Activated effector memory CD4-positive, alpha-beta T cell treated with anti-CD3 and anti-CD28 coated beads, Interleukin-2, amount 50 U/mL, for 16 hours (primary cell): ENCODE measurements around the gene FAM131A.
A peak's percentile ranks its signal among the peaks of the same experiment; 100 is the strongest.

Source experiments
- DNase-seq: peaks from one replicate; pipeline ENCODE4 v3.0.0-alpha.2; 2020

The FAM131A gene

DNA sequence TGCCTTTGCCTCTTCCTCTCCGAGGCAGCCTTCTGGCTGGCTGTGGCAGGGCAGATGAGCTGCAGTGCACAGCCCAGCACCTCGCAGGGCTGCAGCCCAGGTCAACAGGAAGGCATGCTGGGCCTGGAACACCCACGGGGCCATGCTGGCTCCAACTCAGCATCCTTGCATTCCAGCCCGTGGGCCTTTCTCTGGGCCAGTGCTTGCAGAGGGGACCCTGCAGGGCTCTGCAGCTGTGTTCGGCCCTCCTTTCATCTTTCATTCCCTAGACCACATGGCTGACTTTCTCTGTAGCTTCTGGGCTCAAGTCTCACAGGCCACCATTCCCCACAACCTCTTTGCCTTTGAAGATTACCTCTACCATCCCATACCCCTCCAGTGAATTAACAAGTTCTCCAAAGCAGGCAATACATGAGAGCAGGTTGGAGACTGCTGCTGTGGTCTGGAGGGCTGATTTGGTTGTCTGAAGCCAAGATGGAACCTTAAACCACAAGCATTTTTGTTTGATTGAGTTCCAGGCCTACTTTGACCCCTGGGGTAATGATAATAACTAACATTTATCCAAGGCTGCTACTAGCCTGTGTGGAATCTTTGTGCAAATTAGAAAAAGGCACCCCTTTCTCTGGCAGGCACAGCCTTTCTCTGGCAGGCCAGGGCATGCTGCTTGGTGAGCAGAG, 5.9 kb downstream of the FAM131A start:
- no peak for DNase-seq

DNA sequence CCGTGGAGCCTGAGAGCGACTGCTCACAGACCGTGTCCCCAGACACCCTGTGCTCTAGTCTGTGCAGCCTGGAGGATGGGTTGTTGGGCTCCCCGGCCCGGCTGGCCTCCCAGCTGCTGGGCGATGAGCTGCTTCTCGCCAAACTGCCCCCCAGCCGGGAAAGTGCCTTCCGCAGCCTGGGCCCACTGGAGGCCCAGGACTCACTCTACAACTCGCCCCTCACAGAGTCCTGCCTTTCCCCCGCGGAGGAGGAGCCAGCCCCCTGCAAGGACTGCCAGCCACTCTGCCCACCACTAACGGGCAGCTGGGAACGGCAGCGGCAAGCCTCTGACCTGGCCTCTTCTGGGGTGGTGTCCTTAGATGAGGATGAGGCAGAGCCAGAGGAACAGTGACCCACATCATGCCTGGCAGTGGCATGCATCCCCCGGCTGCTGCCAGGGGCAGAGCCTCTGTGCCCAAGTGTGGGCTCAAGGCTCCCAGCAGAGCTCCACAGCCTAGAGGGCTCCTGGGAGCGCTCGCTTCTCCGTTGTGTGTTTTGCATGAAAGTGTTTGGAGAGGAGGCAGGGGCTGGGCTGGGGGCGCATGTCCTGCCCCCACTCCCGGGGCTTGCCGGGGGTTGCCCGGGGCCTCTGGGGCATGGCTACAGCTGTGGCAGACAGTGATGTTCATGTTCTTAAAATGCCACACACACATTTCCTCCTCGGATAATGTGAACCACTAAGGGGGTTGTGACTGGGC, 7.3 kb downstream of the FAM131A start:
- no peak for DNase-seq

DNA sequence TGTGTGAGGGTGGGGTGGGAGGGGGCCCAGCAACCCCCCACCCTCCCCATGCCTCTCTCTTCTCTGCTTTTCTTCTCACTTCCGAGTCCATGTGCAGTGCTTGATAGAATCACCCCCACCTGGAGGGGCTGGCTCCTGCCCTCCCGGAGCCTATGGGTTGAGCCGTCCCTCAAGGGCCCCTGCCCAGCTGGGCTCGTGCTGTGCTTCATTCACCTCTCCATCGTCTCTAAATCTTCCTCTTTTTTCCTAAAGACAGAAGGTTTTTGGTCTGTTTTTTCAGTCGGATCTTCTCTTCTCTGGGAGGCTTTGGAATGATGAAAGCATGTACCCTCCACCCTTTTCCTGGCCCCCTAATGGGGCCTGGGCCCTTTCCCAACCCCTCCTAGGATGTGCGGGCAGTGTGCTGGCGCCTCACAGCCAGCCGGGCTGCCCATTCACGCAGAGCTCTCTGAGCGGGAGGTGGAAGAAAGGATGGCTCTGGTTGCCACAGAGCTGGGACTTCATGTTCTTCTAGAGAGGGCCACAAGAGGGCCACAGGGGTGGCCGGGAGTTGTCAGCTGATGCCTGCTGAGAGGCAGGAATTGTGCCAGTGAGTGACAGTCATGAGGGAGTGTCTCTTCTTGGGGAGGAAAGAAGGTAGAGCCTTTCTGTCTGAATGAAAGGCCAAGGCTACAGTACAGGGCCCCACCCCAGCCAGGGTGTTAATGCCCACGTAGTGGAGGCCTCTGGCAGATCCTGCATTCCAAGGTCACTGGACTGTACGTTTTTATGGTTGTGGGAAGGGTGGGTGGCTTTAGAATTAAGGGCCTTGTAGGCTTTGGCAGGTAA, 8.1 kb downstream of the FAM131A start:
- no peak for DNase-seq

DNA sequence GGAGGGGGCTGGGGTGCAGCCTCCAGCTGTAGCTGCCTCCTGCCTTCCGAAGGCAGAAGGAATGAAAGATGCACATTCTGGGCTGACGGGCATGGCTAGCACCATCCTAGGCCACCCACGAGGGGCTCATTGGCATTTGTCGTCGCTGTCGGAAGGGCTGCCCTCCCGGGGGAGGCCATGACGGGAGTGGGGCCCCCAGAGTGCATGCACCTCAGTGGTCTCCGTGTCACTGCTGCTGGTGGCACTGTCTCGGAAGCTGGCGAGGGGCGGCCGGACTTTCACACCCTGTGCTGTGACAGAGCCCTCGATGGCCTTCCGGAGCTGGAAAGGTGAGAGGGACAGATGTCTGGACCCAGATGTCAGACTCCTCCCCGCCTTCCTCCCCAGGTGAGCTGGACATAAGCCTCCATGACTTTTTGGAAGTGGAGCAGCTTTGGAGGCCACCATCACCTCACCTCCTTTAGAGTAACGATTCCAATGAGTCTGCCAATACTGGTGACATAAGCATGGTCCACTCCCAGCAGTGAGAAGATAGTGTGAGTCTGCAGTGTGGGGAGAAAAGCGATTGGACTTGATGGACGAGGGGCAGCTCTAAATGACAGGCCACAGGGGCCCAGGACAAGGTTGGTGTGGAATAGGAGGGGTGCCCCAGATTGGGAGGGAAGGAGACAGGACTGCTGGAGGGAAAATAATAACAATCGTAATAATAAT, 9.2 kb downstream of the FAM131A start:
- no peak for DNase-seq

DNA sequence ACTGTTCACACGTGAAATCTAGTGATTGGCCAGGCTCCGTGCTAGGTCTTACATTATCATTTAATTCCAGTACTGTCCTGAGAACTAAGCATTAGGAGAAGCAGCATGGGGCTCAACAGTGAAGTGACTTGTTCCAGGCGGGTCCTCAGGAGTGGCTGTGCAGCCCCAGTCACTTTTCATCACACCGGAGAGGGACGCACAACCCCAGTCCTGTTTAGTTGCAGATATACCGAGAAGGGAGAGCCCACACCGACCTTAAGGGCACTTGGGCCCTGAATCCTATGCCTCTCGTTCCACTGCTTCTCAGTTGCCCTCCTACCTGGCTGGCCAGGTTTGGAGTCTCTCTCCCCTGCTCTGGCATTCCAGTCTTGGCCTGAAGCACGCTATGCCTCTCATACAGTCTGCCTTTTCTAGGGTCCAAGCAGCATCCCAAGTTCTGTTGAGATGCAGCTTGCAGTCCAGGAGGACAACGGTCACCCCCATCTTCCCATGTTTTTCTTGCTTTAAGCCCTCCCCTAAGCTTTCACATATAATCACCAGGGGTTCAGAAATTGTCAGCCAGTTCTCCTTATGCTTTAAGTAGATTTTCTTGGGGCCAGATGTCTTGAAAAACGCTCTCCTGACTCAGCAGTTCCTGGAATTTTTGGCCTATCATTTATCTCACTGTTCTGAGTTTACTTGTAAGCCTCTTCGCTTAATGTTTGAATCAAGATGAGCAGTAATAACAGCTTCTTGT, 10.1 kb downstream of the FAM131A start:
- DNase-seq: no peak

DNA sequence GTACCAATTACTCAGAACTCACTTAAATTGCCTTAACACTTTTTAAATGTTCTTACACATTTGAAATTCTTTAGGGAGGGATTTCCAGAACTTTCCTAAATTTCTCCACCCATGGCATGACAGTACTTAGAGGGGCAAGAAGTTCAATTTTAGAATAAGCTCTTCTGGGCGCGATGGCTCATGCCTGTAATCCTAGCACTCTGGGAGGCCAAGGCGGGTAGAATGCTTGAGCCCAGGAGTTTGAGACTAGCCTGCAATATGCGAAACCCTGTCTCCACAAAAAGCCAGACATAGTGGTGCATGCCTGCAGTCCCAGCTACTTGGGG, 10.6 kb downstream of the FAM131A start:
- DNase-seq: no peak

DNA sequence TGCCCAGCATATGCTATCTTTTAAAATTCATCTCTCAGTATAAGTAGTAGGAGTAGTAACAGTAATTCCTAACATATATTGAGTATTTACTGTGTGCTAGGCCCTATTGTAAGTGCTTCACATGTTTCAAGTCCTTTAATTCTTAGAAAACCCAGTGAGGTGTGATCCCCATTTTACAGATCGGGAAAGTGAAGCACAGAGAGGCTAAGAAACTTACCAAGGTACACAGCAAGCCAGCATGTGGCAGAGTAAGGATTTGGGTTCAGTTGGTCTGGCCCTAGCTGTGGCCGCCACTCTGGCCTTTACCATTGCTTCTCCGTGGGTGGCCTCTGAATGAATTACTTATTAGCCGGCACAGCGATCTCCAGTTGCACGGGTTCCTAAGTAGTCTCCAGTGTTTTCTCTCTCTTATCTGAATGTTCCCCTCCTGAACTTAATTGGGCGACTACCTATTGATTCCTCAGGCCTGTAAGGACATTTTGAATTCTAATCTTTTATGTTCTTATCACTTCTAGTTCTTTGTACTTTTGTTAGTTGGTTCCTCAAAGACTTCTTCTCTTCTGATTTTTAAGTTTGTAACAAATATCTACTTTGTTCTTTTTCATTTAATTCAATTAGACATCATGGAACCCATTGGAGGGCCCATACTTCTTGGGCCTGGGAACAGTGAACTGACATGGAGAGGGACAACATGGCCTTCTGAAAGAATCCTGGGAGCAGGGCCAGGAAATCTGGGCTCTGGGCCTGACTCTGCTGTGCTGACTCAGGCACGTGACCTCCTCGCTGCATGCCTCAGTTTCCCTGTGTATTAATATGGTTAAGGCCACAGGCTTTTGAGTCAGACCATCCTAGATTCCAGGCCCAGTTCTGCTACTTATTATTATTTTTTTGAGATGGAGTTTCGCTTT, 12.4 kb downstream of the FAM131A start:
- no peak for DNase-seq

DNA sequence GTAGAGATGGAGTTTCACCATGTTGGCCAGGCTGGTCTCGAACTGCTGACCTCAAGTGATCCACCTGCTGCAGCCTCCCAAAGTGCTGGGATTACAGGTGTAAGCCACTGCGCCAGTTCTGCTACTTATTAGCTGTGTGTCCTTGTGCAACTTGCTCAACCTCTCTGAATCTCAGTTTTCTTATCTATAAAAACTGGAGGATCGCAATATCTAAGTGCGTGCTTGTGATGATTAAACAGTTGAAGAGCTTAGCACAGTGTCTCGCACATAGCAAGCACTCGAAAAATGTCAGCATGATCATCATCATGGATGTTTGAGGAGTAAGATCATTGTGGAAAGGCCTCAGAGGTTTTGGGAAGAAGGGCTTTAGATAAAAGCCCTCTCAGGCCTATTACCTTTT, 13.2 kb downstream of the FAM131A start:
- no peak for DNase-seq

DNA sequence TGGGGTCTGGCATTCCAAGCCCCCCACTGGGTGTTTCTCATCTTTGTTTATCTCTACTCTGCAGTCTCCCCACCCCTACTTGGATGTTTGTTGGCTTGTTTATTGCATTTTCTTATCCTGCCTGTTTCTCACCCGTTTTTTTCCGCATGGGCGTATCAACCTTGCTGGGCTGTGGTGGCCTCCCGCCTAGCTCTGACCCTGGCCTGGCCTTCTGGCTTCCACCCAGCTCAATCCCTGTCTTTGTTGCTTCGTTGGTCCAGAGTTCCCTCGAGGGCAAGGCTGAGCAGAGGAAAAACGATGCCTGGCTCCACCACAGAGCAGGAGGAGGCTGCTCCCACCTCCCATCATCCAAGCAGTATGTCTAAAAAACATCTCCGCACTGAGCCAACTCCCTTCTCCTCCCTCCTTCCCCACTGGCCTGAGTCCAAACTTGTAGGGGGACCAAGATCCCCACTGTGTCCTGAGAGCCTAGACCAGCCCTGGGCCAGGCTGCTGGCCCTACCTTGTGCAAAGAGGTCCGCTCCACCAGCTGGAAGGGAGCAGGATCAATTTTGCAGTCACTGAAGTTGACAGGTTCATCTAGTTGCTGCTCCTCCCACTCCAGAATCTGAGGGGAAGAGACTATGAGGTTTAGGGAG, 14.2 kb downstream of the FAM131A start:
- DNase-seq: no peak

DNA sequence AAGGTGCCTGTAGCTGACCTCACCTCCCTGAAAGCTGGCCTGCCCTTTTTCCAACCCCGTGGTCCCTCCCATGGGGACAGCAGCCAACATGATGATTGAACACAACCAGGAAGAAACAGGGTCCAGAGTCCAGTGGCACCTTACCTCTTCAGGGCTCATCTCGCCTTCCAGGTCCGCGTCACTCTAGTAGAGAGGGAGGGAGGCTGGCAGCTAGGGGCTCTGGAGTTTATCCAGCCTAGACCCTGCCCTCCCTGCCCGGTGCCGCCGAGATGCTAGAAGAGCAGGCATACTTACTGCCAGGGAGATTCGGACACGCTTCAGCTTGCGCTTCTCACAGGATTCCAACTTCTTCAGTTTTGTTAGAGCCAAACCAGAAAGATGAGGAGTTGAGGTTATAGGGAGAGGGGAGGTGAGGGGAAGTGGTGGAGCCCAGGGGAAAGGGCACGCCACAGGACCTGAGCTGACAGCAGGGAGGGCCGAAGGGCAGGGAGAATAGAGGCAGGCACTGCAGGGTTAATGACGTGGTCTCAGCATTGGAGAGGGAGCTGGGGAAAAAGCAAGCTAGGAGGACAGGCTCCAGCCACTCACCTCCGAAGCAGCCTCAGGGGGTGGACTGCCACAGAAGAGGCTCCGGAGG, 14.9 kb downstream of the FAM131A start:
- no peak for DNase-seq

DNA sequence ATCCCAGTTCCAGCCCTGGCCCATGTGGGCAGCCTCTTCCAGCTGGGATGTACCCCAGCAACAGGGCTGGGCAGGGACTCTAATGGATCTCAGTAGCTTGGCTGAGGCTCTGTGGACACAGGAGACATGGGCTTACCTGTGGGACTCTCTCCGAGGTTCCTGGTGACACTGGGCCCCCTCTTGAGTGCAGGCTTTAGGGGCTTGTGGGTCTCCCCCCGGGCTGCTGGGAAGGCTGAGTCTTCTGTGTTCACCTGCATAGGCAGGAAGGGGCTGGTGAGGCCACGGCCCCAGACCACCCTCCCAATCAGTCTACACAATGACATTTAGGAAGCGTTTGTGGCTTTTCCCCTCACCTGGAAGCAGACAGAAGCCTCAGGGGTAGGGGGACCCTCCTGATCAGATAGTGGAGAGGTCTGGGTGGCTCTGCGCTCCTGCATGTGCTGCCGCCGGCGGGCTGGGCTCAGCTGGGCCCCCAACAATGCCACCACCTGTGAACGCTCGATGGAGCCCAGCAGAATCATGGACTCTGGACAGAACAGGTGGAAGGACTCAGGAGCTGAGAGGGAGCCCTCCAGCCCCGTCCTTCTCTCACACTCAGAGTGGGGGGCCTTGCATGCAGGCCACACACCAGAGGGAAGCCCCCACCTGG, 15.6 kb downstream of the FAM131A start:
- no peak for DNase-seq

DNA sequence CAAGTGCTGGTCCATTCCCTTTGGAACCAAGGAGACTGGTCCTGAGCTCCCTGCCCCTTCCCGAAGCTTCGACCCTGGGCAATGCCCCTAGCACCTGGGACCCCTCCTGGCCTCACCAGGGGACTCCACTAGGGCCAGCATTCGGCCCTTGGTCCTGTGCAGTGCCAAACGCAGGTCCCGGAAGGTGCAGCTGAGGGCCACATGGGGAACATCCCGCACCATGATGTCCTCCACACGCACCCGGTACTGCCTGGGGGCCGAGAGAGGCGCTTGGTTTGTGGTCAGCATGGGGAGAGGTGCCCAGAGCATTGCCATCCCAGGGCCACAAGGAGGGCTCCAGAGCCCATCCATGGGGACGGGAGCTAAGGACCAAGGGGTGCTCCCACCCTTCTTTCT, 16.1 kb downstream of the FAM131A start:
- DNase-seq: no peak

DNA sequence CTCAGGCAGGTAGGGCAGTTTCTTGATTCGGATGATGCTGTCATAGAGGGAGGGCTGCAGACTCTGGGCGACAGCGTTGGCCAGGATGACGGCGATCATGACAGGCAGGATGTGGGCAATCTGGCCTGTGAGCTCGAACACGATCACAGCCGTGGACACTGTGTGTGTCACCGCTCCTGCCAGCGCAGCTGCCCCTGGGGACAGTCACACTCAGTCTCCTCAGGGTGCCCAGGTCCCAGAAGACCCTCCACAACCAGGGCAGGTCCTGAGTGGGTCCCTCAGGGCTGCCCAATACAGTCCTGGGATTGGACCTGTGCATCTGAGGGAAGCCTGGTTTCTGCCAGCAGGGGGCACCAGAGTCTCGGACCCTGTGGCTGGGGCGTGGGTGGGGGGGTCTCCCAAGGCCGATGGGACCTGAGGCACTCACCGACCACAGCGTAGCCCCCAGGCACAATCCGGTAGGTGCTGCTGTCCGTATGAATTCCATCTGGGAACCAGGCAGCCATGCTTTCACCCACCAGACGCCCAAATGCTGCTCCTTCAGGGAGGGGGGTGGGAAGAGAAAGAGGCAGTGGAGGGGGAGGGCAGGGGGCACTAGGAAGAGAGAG, 16.8 kb downstream of the FAM131A start:
- peak; percentile 87 for DNase-seq

DNA sequence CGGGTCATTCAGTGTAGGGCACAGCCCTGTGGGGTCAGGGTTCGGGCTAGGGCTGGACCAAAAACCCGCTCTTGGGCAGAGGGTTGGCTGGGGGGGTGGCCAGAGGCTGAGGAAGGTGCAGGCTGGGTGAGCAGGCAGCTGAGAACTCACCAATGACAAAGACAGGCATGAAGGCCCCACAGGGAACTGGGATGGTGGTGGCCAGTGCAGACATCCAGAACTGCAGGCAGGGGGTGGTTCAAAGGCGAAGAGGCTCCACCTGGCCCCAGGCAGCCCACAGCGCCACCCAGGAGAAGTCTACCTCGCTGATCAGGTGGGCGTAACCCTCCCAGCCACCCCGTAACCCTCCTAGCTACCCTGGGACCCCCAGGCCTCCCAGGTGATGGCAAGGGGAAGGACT, 17.4 kb downstream of the FAM131A start:
- DNase-seq: no peak

DNA sequence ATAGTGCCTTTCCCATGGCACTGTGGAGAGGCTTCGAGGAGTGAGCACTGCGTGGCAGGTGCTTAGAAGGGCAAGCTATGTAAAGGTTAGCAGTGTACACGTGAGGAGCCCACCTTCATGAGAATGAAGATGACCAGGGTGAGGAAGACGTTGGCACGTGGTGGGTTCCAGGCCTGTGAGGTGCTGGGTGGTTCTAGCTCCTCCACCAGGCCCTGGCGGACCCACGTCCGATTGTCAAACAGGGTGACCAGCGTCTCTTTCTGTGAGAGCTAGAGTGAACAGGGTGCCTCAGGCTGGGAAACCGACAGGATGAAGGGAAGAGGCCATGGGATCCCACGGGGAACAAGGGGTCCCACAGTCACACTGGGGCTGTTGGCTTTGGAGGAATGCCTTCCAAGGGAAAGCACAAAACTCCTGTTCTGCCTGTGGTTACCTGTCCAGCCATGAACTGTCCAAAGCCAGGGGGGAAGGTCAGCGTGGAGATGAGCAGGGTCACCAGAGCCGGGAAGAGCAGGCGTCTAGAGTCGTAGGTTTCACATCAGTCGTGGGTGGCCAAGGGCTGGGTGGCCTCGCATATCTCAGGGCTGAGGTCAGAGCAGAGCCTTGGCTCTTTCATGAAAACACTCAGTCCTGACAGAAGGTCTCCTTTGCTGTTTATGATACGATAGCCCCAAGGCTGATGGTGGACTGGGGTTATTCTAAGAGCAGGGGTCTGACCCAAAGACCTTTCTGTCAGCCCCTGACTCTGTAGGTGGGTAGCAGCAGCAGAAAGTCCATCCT, 18.1 kb downstream of the FAM131A start:
- no peak for DNase-seq

DNA sequence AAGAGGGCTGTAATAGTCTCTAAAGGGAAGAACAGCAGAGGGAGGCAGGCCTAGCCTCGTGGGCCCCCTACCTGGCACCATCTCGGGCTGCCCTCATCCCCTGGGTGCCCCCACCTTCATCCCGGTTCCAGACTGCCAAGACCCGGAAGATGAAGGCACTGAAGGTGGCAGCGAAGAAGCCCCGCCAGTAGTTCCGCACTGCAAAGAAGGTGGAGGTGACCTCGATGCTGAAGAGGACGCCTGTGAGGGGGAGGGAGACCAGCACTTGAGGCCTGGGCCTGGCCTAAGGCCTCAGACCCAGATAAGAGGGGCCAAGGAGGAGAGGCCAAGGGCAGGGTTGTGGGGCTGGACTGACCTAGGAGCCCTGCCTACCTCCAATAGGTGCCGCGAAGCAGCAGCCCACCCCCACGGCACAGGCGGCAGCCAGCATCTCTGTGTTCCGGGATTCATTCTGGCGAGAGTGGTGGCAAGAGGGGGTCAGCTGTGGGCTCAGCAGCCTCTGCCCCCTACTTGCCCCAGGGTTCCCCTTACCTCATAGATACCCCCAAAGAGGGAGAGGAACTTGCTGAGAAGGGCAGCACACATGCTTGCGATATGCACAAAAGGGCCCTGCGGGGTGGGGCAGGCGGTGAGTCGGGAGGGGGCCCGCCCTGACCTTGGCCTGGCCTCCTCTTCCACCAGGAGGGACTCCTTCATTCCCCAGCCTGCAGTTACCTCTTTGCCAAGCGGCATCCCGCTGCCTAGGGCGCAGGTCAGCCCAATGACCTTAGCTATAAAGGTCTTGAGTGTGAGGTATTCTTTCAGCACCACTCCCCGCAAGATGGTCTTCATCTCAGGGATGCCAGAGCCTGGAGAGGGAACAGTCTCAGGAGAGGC, 20.1 kb downstream of the FAM131A start:
- no peak for DNase-seq

DNA sequence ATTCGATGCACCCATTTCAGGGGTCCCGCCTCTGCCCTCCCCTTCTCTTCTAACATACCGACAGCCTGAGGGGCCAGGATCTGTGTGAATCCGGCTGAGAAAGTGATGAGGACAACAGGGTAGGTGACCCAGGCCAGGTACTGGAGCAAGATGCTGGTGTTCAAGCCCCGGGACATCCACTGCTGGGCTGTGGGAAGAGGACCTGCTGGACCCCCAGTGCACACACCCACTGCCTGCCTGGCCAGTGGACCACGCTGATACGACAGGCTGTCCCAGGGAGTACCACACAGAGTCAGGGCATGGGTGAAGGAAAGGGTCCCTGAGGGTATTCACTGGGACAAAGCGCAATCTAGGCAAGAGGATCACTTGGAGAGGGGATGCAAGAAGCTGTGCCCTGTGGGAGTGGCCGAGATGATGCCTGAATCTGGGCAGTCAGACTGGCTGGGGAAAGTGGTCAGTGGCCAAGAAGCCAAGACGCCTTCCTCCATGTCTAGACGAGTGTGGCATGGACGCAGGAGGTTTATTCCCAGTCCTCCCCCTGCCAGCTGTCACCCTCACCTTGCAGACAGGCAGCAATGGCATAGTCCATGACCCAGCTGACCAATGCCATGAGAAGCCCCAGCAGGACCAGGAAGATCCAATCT, 20.8 kb downstream of the FAM131A start:
- DNase-seq: no peak
